Heart left ventricle (tissue), 13 donors: ENCODE measurements around the gene ST6GALNAC2.

ENCODE experiments used
- POLR2A ChIP-seq, 2 donors: fragments of 450-650 bp; IDR thresholded peaks; one replicate each; pipeline ENCODE4 v1.6.1; 2017; ENCODE audit warnings: antibody characterized with exemption in 2 of 2, mild to moderate bottlenecking in 2 of 2, moderate library complexity in 2 of 2
- TF ChIP-seq, protein P1 (sequence below), 12 donors: fragments of 200-600 bp; sonication (generic) in 4 of 12; IDR thresholded peaks; one replicate each; pipeline versions ENCODE4 v1.5.0 to v1.8.0; 2018 to 2022; ENCODE audit warnings: antibody characterized with exemption in 12 of 12, mild to moderate bottlenecking in 5 of 12
- donor health status: ischemic (EF 13 %, LVEDD 7.1; RV severe dilation, severe dysfunction).
- donor health status: DM: no; HTN: yes; CAD: no.
- donor health status: DM: no; HTN: no; CAD: no.
- donor health status: ischemic (EF 25% LVEDD 6.9; RV normal size, moderate dysfunction).
- donor health status: ischemic (EF 25% LVEDD 5.7; RV mildly dilated, moderate dysfunction).
- donor health status: ischemic (EF 35%, LVEDD 5.7; RV mildly dilated, moderate dysfunction).
- donor health status: nonischemic (EF 11% LVEDD 7.7; RV severe dilation, severe dysfunction).
- donor health status: DM: yes; HTN: yes; CAD: no.
- donor health status: PGD.
- donor health status: ischemic (EF 29% LVEDD 5.4; RV normal size, mild dysfunction).
- donor health status: nonischemic (EF 23%, LVEDD 6.1; RV moderate dilation, normal function).

DNA sequence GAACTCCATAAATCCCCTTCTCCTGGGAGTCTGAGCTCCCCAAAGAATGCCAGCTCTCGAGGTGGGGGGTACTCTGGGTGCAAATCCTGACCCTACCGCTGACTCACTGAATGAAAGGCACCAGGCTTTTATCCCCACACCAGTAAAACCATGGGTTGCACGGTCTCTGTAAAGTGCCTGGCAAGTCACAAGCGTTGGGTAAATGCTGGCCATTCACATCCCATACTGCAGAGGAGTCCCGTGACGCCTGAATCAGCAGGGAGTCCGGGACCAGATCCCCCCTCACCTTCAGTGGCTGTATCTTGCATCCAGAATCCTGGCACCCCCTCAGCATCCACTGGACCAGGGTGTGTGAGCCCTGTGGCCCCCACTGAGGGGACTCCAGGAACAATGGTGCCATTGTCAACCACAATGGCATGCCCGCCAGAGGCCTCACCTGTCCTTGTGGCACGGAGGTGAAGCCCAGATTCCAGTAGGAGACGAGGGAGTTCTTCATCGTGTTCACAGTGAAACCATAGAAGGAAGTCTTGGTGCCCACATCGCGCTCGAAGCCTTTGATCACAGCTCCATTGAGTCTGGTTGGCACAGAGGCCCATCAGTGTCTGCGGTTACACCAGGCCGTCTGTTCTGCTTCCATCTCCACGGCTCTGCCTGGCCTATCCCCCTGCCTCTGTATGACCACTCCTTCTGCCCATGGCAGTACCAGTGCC, 13.3 kb downstream of the ST6GALNAC2 start:
- no peak for TF ChIP-seq POLR2A (IDR thresholded peaks at IDR 0.05)
- TF ChIP-seq, protein P1, sequence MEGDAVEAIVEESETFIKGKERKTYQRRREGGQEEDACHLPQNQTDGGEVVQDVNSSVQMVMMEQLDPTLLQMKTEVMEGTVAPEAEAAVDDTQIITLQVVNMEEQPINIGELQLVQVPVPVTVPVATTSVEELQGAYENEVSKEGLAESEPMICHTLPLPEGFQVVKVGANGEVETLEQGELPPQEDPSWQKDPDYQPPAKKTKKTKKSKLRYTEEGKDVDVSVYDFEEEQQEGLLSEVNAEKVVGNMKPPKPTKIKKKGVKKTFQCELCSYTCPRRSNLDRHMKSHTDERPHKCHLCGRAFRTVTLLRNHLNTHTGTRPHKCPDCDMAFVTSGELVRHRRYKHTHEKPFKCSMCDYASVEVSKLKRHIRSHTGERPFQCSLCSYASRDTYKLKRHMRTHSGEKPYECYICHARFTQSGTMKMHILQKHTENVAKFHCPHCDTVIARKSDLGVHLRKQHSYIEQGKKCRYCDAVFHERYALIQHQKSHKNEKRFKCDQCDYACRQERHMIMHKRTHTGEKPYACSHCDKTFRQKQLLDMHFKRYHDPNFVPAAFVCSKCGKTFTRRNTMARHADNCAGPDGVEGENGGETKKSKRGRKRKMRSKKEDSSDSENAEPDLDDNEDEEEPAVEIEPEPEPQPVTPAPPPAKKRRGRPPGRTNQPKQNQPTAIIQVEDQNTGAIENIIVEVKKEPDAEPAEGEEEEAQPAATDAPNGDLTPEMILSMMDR (IDR thresholded peaks at IDR 0.05) = no peak
